ENCODE results near the gene CSH1.
"Not testable (repeated sequence)": the region's sequence is repeated elsewhere in the genome, so short reads cannot be mapped to it uniquely, and the experiment has no call there.

CSH1 gene

DNA sequence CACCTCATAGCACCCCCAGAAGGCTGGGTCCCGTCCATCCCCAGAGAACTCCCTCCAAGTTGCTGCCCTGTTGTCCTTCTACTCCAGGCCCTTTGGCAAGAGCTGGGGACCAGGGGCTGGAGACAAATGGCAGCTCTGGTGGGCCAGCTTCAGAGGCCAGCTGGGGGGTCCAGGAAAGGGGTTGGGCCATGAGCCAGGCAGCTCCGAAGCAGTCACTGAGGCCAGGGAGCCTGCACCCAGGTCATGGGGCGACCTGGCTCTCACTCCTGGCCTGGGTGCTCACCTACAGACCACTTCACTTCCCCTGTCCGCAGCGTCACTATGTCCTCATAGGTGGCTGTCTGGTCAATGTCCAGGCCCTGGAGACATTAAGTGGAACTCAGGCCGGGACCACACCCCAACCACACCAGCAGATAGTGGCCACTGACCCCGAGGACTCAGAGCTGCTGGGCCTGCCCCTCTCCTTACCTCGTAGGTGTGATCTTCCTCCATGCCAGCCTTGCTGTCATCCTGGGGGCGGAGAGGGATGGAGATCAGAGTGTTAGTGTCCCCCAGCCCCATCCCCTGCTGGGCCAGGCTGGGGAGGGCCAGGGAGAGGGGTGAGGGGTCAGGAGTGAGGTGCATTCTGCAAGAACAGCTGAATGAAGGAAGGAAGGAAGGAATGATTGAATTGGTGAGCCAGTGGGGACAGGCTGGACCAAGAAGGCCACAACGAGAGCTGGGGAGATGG, 32.8 kb upstream of the CSH1 start:
- DNase-seq (ENCODE audit: low spot score), result no peak

DNA sequence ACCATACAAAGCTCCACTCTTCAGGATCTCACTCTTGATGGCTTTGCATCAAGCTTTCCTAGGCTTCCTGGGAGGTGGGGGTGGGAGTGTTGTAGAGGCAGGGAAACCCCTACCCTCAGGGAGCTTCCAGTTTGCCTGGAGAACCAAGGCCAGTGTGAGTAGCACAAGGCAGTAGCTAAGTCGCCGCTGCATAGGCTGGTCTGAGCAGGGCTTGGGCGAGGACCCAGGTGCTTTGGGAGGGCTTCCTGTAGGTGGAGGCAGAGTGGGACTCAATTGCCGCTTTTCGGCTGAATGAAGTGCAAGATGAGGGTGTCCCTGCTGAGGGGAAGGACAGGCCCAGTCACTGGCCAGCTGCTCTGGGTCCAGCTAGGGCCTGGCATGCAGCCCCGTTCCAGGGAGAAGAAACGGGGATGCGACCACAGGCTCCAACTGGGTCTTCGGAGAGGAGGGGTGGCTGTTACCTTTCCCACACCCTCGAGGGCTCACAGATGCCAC, 31.8 kb upstream of the CSH1 start:
- no peak for DNase-seq (ENCODE audit: low spot score)

DNA sequence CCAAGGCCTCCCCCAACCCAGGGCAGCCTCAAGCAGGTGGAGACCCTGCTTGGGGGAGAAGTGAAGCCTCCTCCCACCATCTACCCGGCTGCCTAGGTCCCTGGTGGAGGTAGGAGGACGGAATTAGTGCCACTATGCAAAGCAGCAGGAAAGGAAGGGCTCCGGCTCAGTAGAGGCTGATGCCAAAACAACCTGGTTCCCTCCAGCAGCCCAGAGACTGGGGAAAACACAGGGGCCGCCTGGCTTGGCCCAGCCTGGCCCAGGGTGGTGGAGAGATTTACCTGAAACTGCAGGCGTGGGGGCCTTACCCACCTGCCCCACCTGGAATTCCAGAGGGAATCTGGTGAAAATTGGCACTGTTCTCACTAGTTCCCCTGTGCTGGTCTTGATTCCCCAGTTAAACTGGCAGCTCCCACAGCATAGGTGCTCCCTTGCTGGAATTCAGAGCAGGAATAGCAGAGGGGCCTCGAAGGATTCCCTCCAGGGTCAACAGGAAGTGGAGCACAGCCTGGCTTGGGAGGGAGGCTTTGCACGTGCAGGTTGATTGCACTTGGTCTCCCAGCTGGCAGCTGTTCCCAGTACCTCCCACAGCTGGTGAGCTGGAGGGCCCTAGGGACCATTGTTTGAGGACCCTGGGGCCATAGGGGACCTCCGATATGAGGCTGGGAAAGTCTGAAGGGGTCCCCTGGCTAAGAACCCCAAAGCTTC, 31.2 kb upstream of the CSH1 start:
- DNase-seq (ENCODE audit: low spot score), result no peak

DNA sequence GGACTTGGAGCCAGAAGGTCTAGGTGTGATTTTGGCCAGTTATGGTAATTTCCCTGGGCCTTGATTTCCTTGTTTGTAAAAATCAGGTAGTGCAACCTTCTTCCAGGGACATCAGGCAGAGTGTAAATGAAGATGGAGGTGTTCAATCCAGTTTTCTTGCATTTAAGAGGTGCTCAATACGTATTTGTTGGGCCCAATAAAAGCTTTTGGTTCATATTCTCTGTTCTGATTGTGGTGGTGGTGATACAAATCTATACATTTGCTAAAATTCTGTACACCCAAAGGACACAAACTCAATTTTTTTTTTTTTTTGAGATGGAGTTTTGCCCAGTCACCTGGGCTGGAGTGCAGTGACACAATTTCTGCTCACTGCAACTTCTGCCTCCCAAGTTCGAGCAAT, 29.8 kb upstream of the CSH1 start:
- no peak for DNase-seq (ENCODE audit: low spot score)

DNA sequence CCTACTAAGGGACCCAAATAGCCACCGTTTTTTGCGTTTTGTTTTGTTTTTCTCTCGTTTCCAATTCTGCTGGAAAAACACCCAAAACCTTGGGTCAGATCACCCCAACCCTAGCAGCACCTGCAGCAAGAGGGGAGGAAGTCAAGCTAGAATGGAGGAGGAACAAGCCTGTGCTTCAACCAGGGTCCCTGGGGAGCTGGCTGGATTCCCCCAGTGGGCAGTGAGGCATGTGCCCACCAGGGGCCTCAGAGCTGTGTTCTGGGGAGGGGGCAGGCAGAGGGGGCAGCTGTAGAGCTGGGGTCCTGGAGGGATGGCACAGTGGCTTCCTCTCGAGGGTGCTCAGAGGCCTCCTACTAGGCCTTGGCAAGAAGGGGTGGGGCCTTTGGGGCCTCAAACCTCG, 29.2 kb upstream of the CSH1 start:
- DNase-seq (ENCODE audit: low spot score), result no peak

DNA sequence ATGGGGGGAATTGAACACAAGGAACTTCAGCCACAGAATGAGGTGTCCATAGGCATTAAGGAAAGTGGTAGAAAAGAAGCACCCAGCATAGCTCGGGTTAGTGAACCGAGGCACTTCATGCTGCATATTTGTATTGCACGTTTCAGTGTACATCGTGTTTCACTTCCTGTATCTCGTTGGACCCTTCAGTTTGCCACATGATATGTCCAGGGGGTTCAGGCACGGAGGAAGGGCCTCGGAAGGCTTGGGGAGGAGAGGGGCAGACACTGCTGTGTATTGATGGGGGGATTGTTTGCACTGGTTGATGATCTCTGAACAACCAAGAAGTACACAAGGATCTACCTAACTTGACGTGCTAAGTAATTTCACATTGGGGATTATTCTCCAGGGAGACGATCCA, 26.0 kb upstream of the CSH1 start:
- DNase-seq (ENCODE audit: low spot score), result not testable (repeated sequence)

DNA sequence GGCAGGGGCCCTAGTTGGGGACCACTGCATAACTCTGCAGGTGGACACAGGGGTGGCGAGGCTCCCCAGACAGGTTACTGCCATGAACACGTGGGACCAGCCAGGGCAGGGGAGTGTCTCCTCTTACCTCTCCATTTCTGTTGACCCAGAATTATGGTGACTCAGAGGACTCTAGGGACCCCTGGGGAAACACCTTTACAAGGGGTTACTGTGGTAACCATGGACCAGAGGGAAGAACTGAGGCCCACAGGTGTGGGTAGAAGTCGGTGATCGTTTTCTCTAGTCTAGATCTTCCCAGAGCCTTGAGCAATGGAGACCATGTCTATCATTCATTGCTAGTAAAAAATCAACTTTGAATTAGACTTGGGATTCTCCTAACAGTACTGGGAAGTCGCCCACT, 24.4 kb upstream of the CSH1 start:
- DNase-seq (ENCODE audit: low spot score), result not testable (repeated sequence)

DNA sequence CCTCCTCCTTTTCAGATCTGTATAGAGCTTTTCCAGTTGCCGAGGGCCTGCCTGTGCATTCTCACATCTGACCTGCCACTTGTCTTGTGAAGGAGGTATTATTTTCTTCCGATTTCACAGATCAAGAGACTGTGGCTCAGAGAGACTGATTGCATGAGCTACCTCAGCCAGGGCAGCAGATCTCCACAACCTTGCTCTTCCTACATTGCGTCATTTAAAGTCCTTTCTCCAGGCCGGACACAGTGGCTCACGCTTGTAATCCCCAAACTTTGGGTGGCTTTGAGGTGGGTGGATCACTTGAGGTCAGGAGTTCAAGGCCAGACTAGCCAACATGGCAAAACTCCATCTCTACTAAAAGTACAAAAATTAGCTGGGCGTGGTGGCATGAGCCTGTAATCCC, 23.7 kb upstream of the CSH1 start:
- not testable (repeated sequence) for DNase-seq (ENCODE audit: low spot score)

DNA sequence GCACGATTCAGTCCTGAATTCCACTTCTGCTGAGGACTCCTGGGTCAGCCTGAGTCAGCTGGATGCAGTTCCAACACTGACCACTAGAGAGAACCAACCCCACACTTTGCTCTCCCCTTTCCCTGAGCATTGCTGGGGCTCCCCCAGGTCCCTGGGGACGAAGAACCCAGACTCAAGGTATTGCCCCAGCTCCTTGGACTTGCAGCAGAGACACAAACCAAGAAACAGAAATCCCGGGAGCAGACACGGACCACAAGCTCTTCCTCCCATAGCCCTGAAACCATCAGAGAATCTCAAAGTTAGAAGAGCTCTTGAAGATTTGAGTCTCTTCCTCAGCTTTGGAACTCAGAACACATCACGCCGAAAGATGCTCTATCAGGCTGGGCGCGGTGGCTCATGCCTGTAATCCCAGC, 22.9 kb upstream of the CSH1 start:
- peak; percentile 85 for DNase-seq (ENCODE audit: low spot score)

DNA sequence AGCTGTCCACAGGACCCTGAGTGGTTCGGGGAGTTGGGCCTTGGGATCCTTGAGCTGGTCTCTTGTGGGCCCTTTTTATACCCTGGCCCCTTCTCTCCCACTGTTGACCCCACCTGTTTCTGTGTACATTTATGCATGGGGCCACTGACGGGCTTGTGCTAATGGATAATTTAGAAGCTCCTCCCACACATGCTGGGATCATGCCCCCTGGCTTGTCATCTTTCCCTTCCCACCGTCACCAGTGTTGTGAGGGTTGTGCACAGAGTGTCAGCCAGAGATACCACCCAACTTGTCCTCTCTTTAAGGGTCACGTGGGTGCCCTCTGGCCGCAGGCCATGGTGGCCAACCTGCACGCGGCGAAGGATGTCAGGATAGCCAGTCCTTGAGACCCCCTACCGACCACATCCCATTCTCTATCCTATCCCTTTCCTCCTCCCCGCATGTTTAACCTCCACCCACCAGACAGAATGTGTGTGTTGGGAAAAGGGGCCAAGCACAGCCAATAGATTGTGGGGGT, 22.5 kb upstream of the CSH1 start, which contains the start of gene GH1:
Gene GH1, minus strand, starts transcription at position 51 of the 517 bp plus-strand sequence. CDS start 63 bp downstream, outside the sequence.
- DNase-seq (ENCODE audit: low spot score), result not testable (repeated sequence)

DNA sequence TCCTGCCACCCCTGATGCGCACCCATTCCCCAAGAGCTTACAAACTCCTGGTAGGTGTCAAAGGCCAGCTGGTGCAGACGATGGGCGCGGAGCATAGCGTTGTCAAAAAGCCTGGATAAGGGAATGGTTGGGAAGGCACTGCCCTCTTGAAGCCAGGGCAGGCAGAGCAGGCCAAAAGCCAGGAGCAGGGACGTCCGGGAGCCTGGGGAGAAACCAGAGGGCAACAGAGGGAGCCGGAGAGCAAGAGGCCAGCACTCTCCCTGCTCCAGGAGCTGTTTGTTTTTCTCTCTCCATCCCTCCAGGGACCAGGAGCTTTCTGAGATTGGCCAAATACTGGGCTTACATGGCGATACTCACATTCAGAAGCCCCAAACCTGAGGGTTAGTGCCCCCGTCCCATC, 21.9 kb upstream of the CSH1 start:
- DNase-seq (ENCODE audit: low spot score), result peak; percentile 5

DNA sequence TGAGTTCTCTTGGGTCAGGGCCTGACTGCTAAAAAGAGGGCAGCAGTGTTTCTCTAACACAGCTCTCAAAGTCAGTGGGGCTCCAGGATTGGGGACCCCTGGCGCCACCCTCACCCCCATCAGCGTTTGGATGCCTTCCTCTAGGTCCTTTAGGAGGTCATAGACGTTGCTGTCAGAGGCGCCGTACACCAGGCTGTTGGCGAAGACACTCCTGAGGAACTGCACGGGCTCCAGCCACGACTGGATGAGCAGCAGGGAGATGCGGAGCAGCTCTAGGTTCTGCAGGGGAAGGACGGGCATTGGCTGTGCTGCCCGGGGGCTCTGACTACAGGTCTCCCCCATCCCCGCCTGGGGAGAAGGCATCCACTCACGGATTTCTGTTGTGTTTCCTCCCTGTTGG, 21.3 kb upstream of the CSH1 start:
- no peak for DNase-seq (ENCODE audit: low spot score)

DNA sequence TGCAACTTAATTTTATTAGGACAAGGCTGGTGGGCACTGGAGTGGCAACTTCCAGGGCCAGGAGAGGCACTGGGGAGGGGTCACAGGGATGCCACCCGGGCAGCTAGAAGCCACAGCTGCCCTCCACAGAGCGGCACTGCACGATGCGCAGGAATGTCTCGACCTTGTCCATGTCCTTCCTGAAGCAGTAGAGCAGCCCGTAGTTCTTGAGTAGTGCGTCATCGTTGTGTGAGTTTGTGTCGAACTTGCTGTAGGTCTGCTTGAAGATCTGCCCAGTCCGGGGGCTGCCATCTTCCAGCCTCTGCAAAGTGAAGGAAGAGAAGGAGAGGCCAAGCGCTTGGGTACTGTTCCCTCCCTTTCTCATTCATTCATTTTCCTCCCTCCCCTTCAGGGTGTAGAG, 20.8 kb upstream of the CSH1 start:
- not testable (repeated sequence) for DNase-seq (ENCODE audit: low spot score)

DNA sequence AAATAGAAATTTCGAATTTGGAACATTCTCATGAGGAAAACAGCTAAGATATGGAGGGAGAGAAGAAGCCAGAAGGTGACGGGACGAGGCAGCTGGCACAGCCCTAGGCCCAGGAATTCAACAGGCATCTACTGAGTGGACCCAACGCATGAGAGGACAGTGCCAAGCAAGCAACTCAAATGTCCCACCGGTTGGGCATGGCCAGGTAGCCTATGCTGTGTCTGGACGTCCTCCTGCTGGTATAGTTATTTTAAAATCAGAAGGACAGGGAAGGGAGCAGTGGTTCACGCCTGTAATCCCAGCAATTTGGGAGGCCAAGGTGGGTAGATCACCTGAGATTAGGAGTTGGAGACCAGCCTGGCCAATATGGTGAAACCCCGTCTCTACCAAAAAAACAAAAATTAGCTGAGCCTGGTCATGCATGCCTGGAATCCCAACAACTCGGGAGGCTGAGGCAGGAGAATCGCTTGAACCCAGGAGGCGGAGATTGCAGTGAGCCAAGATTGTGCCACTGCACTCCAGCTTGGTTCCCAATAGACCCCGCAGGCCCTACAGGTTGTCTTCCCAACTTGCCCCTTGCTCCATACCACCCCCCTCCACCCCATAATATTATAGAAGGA, 20.3 kb upstream of the CSH1 start:
- DNase-seq (ENCODE audit: low spot score), result no peak

DNA sequence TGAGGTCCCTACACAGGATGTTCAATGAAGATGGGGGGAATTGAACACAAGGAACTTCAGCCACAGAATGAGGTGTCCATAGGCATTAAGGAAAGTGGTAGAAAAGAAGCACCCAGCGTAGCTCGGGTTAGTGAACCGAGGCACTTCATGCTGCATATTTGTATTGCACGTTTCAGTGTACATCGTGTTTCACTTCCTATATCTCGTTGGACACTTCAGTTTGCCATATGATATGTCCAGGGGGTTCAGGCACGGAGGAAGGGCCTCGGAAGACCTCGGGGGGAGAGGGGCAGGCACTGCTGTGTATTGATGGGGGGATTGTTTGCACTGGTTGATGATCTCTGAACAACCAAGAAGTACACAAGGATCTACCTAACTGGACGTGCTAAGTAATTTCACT, 19.4 kb upstream of the CSH1 start:
- not testable (repeated sequence) for DNase-seq (ENCODE audit: low spot score)

DNA sequence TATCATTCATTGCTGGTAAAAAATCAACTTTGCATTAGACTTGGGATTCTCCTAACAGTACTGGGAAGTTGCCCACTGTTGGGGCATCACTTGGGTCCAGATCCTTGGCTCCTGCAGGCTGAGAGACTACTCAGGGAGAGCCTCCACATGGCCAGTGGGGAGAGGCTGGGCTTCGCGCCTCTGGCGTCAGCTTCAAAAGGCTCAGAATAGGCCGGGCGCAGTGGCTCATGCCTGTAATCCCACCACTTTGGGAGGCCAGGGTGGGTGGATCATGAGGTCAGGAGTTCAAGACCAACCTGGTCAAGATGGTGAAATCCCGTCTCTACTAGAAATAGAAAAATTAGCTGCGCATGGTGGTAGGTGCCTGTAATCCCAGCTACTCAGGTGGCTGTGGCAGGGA, 18.1 kb upstream of the CSH1 start:
- no peak for DNase-seq (ENCODE audit: low spot score)

DNA sequence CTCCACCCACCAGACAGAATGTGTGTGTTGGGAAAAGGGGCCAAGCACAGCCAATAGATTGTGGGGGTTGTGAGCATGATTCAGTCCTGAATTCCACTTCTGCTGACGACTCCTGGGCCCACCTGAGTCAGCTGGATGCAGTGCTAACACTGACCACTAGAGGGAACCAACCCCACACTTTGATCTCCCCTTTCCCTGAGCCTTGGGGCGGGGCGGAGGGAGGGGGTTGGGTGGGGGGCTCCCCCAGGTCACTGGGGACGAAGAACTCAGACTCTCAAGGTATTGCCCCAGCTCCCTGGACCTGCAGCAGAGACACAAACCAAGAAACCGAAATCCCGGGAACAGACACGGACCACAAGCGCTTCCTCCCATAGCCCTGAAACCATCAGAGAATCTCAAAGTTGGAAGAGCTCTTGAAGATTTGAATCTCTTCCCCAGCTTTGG, 15.3 kb upstream of the CSH1 start:
- peak; percentile 61 for DNase-seq (ENCODE audit: low spot score)

DNA sequence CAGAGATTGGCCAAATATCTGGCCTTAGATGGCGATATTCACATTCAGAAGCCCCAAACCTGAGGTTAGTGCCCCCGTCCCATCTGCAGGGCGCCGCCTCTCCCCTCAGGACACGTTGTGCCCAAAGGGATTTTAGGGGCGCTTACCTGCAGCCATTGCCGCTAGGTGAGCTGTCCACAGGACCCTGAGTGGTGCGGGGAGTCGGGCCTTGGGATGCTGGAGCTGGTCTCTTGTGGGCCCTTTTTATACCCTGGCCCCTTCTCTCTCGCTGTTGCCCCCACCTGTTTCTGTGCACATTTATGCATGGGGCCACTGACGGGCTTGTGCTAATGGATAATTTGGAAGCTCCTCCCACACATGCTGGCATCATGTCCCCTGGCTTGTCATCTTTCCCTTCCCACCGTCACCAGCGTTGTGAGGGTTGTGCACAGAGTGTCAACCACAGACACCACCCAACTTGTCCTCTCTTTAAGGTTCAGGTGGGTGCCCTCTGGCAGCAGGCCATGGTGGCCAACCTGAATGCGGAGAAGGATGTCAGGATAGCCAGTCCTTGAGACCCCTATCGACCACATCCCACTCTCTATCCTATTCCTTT, 14.8 kb upstream of the CSH1 start, which contains the start of gene CSHL1:
Gene CSHL1, minus strand, starts transcription at position 218 of the 595 bp plus-strand sequence. Its CDS starts 62 bp downstream, at position 156.
- DNase-seq (ENCODE audit: low spot score), result no peak

DNA sequence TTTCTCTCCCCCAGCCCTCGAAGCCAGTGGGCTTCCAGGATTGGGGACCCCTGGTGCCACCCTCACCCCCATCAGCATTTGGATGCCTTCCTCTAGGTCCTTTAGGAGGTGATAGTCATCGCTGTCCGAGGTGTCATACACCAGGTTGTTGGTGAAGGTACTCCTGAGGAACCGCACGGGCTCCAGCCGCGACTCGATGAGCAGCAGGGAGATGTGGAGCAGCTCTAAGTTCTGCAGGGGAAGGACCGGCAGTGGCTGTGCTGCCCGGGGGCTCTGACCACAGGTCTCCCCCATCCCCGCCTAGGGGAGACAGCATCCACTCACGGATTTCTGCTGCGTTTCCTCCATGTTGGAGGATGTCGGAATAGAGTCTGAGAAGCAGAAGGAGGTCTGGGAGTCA, 13.7 kb upstream of the CSH1 start:
- DNase-seq (ENCODE audit: low spot score), result no peak

DNA sequence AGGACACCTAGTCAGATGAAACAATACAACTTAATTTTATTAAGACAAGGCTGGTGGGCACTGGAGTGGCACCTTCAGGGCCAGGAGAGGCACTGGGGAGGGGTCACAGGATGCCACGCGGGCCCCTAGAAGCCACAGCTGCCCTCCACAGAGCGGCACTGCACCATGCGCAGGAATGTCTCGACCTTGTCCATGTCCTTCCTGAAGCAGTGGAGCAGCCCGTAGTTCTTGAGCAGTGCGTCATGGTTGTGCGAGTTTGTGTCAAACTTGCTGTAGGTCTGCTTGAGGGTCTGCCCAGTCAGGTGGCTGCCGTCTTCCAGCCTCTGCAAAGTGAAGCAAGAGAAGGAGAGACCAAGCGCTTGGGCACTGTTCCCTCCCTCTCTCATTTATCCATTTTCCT, 13.2 kb upstream of the CSH1 start:
- DNase-seq (ENCODE audit: low spot score), result not testable (repeated sequence)

DNA sequence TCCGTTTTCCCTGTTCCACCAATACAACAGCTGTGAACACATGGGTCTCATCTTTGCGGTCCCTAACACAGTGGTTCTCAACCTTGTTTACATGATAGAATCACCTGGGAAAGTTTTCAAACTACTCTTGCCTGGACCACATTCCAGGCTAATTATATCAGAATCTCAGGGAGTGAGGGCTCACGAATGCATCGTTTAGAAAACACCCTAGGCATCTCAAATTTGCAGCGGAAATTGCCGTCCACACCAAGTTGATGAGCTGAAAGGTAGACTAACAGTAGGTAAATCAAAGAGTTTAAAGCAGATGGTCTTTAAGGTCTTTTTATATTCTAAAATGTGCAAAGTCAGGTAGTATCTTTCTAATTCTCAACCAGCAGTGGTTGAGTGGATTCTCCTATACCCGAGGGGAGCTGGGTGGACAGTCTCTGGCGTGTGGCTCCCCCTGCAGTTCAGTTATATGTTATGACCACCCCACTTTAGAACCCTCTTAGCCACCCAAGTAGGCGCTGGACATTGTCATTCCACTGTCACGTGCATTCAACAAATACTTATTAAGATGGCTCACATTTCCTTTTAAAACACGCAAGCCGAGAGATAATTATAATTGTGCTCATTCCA, 10.9 kb upstream of the CSH1 start:
- DNase-seq (ENCODE audit: low spot score), result not testable (repeated sequence)

DNA sequence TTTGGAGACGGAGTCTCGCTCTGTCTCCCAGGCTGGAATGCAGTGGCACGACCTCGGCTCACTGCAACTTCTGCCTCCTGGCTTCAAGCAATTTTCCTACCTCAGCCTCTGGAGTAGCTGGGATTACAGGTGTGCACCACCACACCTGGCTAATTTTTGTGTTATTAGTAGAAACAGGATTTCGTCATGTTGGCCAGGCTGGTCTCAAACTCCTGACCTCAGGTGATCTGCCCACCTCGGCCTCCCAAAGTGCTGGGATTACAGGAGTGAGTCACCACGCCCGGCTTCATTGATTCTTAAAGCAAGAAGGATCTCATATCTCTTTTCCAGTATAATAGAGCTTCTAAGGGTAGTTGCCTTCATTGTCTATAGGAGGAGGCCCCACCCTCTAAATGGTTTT, 8.4 kb upstream of the CSH1 start:
- DNase-seq (ENCODE audit: low spot score), result not testable (repeated sequence)
